HEK293 (cell line): ENCODE results near the gene EVI5L.

Experiments
- CTCF ChIA-PET: fragments of 350-600 bp; formaldehyde crosslinking; extraction: SDS; loops from one replicate; lab custom pipeline; 2021; ENCODE audit warnings: antibody characterized with exemption; lab: Yijun Ruan, JAX
- POLR2A ChIA-PET: fragments of 300-600 bp; formaldehyde crosslinking; extraction: SDS; loops from one replicate; lab custom pipeline; 2020; ENCODE audit warnings: antibody characterized with exemption, inconsistent platforms; lab: Yijun Ruan, JAX
- H3K27ac ChIP-seq: fragments of 200-500 bp; sonication (Bioruptor generic); 2 replicates; pipeline ENCODE4 v1.5.1; 2014; ENCODE audit warnings: low read depth, low read length, control low read depth, inconsistent platforms; ENCODE audit errors: extremely low read depth
- H3K36me3 ChIP-seq, 2 experiments: fragments of 200-500 bp in 1 of 2; sonication (Bioruptor generic) in 1 of 2; 1 replicate in 1 of 2; 2 replicates in 1 of 2; pipeline ENCODE4 v1.5.1; 2014 to 2017; ENCODE audit warnings: inconsistent platforms in 2 of 2, low read length in 2 of 2; ENCODE audit not compliant: control insufficient read depth in 2 of 2, insufficient read depth in 1 of 2
- H3K4me1 ChIP-seq: fragments of 200-500 bp; sonication (Bioruptor generic); 2 replicates; pipeline ENCODE4 v1.5.1; 2014; ENCODE audit warnings: mild to moderate bottlenecking, low read length, inconsistent platforms; ENCODE audit not compliant: control insufficient read depth, insufficient read depth
- H3K4me3 ChIP-seq: 2 replicates; pipeline ENCODE4 v1.5.1; 2011; ENCODE audit warnings: low read depth, mild to moderate bottlenecking, control low read depth, low read length, moderate library complexity
- H3K9me3 ChIP-seq: fragments of 200-500 bp; sonication (Bioruptor generic); 2 replicates; pipeline ENCODE4 v1.5.1; 2014; ENCODE audit warnings: low read depth, low read length, inconsistent platforms; ENCODE audit not compliant: control insufficient read depth, insufficient read depth
- KLF16 ChIP-seq: fragments of 450-650 bp; formaldehyde crosslinking; IDR thresholded peaks from 2 replicates; pipeline ENCODE4 v1.5.1; 2017; ENCODE audit warnings: missing biosample characterization, missing genetic modification characterization
- OSR2 ChIP-seq: fragments of 450-650 bp; formaldehyde crosslinking; IDR thresholded peaks from 2 replicates; pipeline ENCODE4 v1.5.1; 2016; ENCODE audit warnings: missing biosample characterization, missing genetic modification characterization
- PRDM10 ChIP-seq: fragments of 450-650 bp; formaldehyde crosslinking; IDR thresholded peaks from 2 replicates; pipeline ENCODE4 v1.5.1; 2016; ENCODE audit warnings: missing biosample characterization, missing genetic modification characterization
- ZBTB1 ChIP-seq: fragments of 450-650 bp; formaldehyde crosslinking; IDR thresholded peaks from 2 replicates; pipeline ENCODE4 v1.5.1; 2016; ENCODE audit warnings: missing biosample characterization, missing genetic modification characterization
- ZFP37 ChIP-seq: fragments of 450-650 bp; formaldehyde crosslinking; IDR thresholded peaks from 2 replicates; pipeline ENCODE4 v1.5.1; 2016; ENCODE audit warnings: missing biosample characterization, missing genetic modification characterization
- ZFP41 ChIP-seq: fragments of 450-650 bp; formaldehyde crosslinking; IDR thresholded peaks from 2 replicates; pipeline ENCODE4 v1.5.1; 2016; ENCODE audit warnings: missing biosample characterization, missing genetic modification characterization, borderline replicate concordance
- ZNF112 ChIP-seq: fragments of 450-650 bp; formaldehyde crosslinking; IDR thresholded peaks from 2 replicates; pipeline ENCODE4 v1.5.0; 2017; ENCODE audit warnings: missing biosample characterization, missing genetic modification characterization
- ZNF133 ChIP-seq: fragments of 450-650 bp; formaldehyde crosslinking; IDR thresholded peaks from 2 replicates; pipeline ENCODE4 v1.5.1; 2016; ENCODE audit warnings: missing biosample characterization, missing genetic modification characterization
- ZNF302 ChIP-seq: fragments of 450-650 bp; formaldehyde crosslinking; IDR thresholded peaks from 2 replicates; pipeline ENCODE4 v1.5.1; 2016; ENCODE audit warnings: missing biosample characterization, missing genetic modification characterization, low read depth
- ZNF501 ChIP-seq: fragments of 450-650 bp; formaldehyde crosslinking; IDR thresholded peaks from 2 replicates; pipeline ENCODE4 v1.5.1; 2016; ENCODE audit warnings: missing biosample characterization, missing genetic modification characterization
- ZNF518A ChIP-seq: fragments of 450-650 bp; formaldehyde crosslinking; conservative IDR thresholded peaks from 2 replicates; pipeline ENCODE4 v1.5.1; 2016; ENCODE audit warnings: low read depth, missing biosample characterization, missing genetic modification characterization
- ZNF521 ChIP-seq: fragments of 450-650 bp; formaldehyde crosslinking; IDR thresholded peaks from 2 replicates; pipeline ENCODE4 v1.5.1; 2017; ENCODE audit warnings: missing biosample characterization, mild to moderate bottlenecking, missing genetic modification characterization
- ZNF555 ChIP-seq: fragments of 450-650 bp; formaldehyde crosslinking; conservative IDR thresholded peaks from 2 replicates; pipeline ENCODE4 v1.5.1; 2017; ENCODE audit warnings: missing biosample characterization, mild to moderate bottlenecking, missing genetic modification characterization, inconsistent platforms
- ZNF645 ChIP-seq: fragments of 450-650 bp; formaldehyde crosslinking; IDR thresholded peaks from 2 replicates; pipeline ENCODE4; 2016; ENCODE audit warnings: missing biosample characterization, missing genetic modification characterization
- ZNF660 ChIP-seq: fragments of 450-650 bp; IDR thresholded peaks from 2 replicates; pipeline ENCODE4 v1.5.1; 2018; ENCODE audit warnings: missing biosample characterization, mild to moderate bottlenecking, missing genetic modification characterization
- ZNF692 ChIP-seq: fragments of 450-650 bp; formaldehyde crosslinking; IDR thresholded peaks from 2 replicates; pipeline ENCODE4 v1.5.1; 2016; ENCODE audit warnings: missing biosample characterization, missing genetic modification characterization
- ZNF768 ChIP-seq: fragments of 450-650 bp; formaldehyde crosslinking; IDR thresholded peaks from 2 replicates; pipeline ENCODE4 v1.5.1; 2018; ENCODE audit warnings: missing biosample characterization, mild to moderate bottlenecking, missing genetic modification characterization
- ZNF792 ChIP-seq: fragments of 450-650 bp; formaldehyde crosslinking; IDR thresholded peaks from 2 replicates; pipeline ENCODE4 v1.5.1; 2016; ENCODE audit warnings: missing biosample characterization, missing genetic modification characterization
- TF ChIP-seq, protein P1 (sequence below): fragments of 450-650 bp; formaldehyde crosslinking; IDR thresholded peaks from 2 replicates; pipeline ENCODE4 v1.5.1; 2017; ENCODE audit warnings: missing biosample characterization, missing genetic modification characterization

Gene EVI5L

DNA sequence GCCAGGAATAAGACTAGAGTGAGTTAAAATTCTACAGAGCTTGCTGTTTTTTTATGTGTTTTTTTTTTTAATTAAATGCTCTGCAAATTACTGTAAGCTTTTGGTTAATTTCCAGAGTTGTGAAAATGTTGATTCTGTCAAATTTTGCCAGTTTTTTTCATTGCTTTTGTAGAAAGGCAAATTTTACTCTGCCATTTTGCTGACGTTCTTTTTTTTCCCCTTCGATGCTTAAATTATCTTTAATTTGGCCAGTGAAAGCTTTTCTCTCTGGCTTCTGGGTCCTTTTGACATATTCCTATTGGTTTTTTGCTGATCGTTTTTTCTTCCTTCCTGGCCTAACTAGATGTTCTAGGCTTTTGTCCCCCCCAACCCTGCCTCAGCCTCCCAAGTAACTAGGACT is 23.8 kb upstream of the EVI5L start:
- ChIA-PET CTCF (interaction anchor here (0.6 to 0.7 kb wide), 5 partner anchors 125 to 842 kb away, joined by 3 to 7 read pairs (median 4); partner anchors contain the start of gene TRAPPC5), POLR2A (no interaction called here)
- TF ChIP-seq ZNF133 (tag by site-specific recombination): no peak
- Histone ChIP-seq H3K27ac (no peak overlapping the region), H3K4me1 (no peaks in the 10 kb centered on the region), H3K36me3 (no peaks in the 10 kb centered on the region), H3K4me3 (no peak overlapping the region), H3K9me3 (no peaks in the 10 kb centered on the region)

- Histone ChIP-seq H3K4me3 (no peak overlapping the region), H3K27ac (no peak overlapping the region), H3K4me1 (no peaks in the 10 kb centered on the region), H3K9me3 (no peaks in the 10 kb centered on the region), H3K36me3 (no peaks in the 10 kb centered on the region)
- POLR2A ChIA-PET: no interaction called here
- CTCF ChIA-PET: interaction anchor here (0.6 to 0.7 kb wide), 4 partner anchors 126 to 843 kb away, joined by 3 to 7 read pairs (median 6); partner anchors contain the start of gene TRAPPC5
- TF ChIP-seq ZNF645 (no peak), ZNF792 (tag by site-specific recombination) (no peak), ZNF692 (tag by site-specific recombination) (no peak), ZNF555 (tag by site-specific recombination) (no peak), ZNF302 (tag by site-specific recombination) (no peak), ZNF501 (tag by site-specific recombination) (no peak), ZNF112 (tag by site-specific recombination) (no peak), ZNF768 (tag by site-specific recombination) (no peak), ZNF518A (tag by site-specific recombination) (no peak), OSR2 (tag by site-specific recombination) (no peak), ZFP37 (tag by site-specific recombination) (no peak), ZNF521 (tag by site-specific recombination) (no peak), KLF16 (tag by site-specific recombination) (no peak)
Measured at GRCh38 chr19:7806876-7807275, 23.1 kb upstream of the EVI5L start.

- H3K27ac ChIP-seq: no peak overlapping the region
- POLR2A ChIA-PET: no interaction called here
- CTCF ChIA-PET: no interaction called here
- TF ChIP-seq ZNF660 (tag by site-specific recombination): no peak
- TF ChIP-seq ZBTB1 (tag by site-specific recombination): no peak
- no peak for TF ChIP-seq ZFP41
- TF ChIP-seq, protein P1, sequence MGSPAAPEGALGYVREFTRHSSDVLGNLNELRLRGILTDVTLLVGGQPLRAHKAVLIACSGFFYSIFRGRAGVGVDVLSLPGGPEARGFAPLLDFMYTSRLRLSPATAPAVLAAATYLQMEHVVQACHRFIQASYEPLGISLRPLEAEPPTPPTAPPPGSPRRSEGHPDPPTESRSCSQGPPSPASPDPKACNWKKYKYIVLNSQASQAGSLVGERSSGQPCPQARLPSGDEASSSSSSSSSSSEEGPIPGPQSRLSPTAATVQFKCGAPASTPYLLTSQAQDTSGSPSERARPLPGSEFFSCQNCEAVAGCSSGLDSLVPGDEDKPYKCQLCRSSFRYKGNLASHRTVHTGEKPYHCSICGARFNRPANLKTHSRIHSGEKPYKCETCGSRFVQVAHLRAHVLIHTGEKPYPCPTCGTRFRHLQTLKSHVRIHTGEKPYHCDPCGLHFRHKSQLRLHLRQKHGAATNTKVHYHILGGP (tag by site-specific recombination): no peak
- no peak for TF ChIP-seq PRDM10 (tag by site-specific recombination)
Measured at GRCh38 chr19:7808108-7808507, 21.9 kb upstream of the EVI5L start.

More at GRCh38 chr19:7808108-7808507, 21.9 kb upstream of the EVI5L start:
- Histone ChIP-seq H3K4me3 (no peak overlapping the region), H3K9me3 (no peaks in the 10 kb centered on the region), H3K36me3 (no peaks in the 10 kb centered on the region), H3K4me1 (no peaks in the 10 kb centered on the region)
